Lung (tissue), 12 donors: ENCODE measurements around the gene PRKAA1. TPM values are rescaled to one million over a fixed set of nuclear protein-coding genes. Genes with fewer than 3 reads are reported as not detected.
"Not testable (repeated sequence)": the region's sequence is repeated elsewhere in the genome, so short reads cannot be mapped to it uniquely, and the experiment has no call there.

Source experiments
- ATAC-seq: fragments of 200-7000 bp; cut with Tn5 transposase; one replicate; pipeline ENCODE4 v1.9.1; 2020; ENCODE audit warnings: moderate number of reproducible peaks; ENCODE audit not compliant: insufficient read depth, low FRiP score
- DNase-seq, 3 donors: peaks; one replicate each; pipeline ENCODE4 v3.0.0-alpha.2; 2013 to 2017
- H3K27ac ChIP-seq, 2 donors: one replicate each; pipeline ENCODE4 v1.5.1; 2013; ENCODE audit warnings: mild to moderate bottlenecking in 2 of 2, moderate library complexity in 2 of 2, control low read depth in 1 of 2, inconsistent platforms in 1 of 2, low read depth in 1 of 2, low read length in 1 of 2
- H3K27me3 ChIP-seq, 3 donors: one replicate each; pipeline ENCODE4 v1.5.1; 2013; ENCODE audit warnings: low read length in 2 of 3; ENCODE audit not compliant: control insufficient read depth in 3 of 3, insufficient read depth in 3 of 3
- H3K36me3 ChIP-seq, 4 donors: one replicate each; pipeline ENCODE4 v1.5.1; 2013; ENCODE audit warnings: low read length in 4 of 4, mild to moderate bottlenecking in 1 of 4, moderate library complexity in 1 of 4; ENCODE audit not compliant: control insufficient read depth in 4 of 4, insufficient read depth in 4 of 4
- H3K4me1 ChIP-seq, 5 donors: one replicate each; pipeline ENCODE4 v1.5.1; 2013; ENCODE audit warnings: low read length in 5 of 5, mild to moderate bottlenecking in 2 of 5, moderate library complexity in 1 of 5; ENCODE audit not compliant: control insufficient read depth in 5 of 5, insufficient read depth in 5 of 5
- H3K4me3 ChIP-seq: one replicate; pipeline ENCODE4 v1.5.1; 2013; ENCODE audit warnings: mild to moderate bottlenecking, control low read depth, moderate library complexity
- H3K9ac ChIP-seq, 2 donors: one replicate each; pipeline ENCODE4 v1.5.1; 2013; ENCODE audit warnings: low read length in 2 of 2, control low read depth in 1 of 2; ENCODE audit not compliant: insufficient read depth in 1 of 2
- H3K9me3 ChIP-seq, 4 donors: one replicate each; pipeline ENCODE4 v1.5.1; 2013; ENCODE audit warnings: low read length in 3 of 4, mild to moderate bottlenecking in 1 of 4, moderate library complexity in 1 of 4; ENCODE audit not compliant: control insufficient read depth in 4 of 4, insufficient read depth in 3 of 4
- CTCF ChIP-seq: IDR thresholded peaks from 2 replicates; pipeline ENCODE4 v1.5.1; 2012; ENCODE audit warnings: mild to moderate bottlenecking; ENCODE audit errors: control extremely low read depth, extremely low read depth
- WGBS, 2 donors: extraction: QIAGEN DNeasy Blood & Tissue Kit; methylation state at CpG; one replicate each; pipeline ENCODE4 v1.1.7; 2013; 5-methylcytosine and 5-hydroxymethylcytosine counted together
- polyA plus RNA-seq, 2 donors: library from polyadenylated mRNA; stranded (reverse); fragments of 200-250 nt; gene quantifications; one replicate each; pipeline ENCODE4 v1.2.1, GENCODE V29; 2013
- total RNA-seq, 2 donors: library from RNA; depleted of rRNA in 1 of 2; stranded (reverse); fragments of >200 nt in 1 of 2; gene quantifications; one replicate each; pipeline ENCODE4 v1.2.1, GENCODE V29; 2014 to 2021
- donor health status: control.
- donor health status: control.
- donor health status: Bipolar disorder and iron deficiency.
- donor health status: healthy.
- donor health status: DM: yes; HTN: yes; CAD: no.

Gene PRKAA1
- total and polyA plus RNA-seq, 4 donors = 24.5 to 113 (median 56.6) TPM

GRCh38 chr5:40796487-40796889, 1.7 kb downstream of the PRKAA1 start:
- 8 to 12% methylated on average over 3 of the region's 3 CpGs for WGBS, 2 donors
- Histone ChIP-seq H3K36me3 (peaks cover 0 to 4% (median 0%) of the 10 kb centered on the region in 4 donors), H3K4me3 (no peak overlapping the region), H3K27me3 (no peaks in the 10 kb centered on the region), H3K9ac (no peak overlapping the region), H3K9me3 (peaks cover 0 to 2% (median 0%) of the 10 kb centered on the region in 4 donors), H3K27ac (no peak overlapping the region), H3K4me1 (peaks cover 0 to 20% (median 3%) of the 10 kb centered on the region in 5 donors)
- ATAC-seq = no peak
- peak in 2 of 3 donors; percentile 30 to 35 for DNase-seq
- no peak for TF ChIP-seq CTCF

- not testable (repeated sequence) for DNase-seq, H3K9me3 ChIP-seq, H3K27me3 ChIP-seq, ATAC-seq, H3K9ac ChIP-seq, H3K36me3 ChIP-seq, H3K27ac ChIP-seq, H3K4me3 ChIP-seq
- peaks cover 0 to 22% (median 3%) of the 10 kb centered on the region in 5 donors for H3K4me1 ChIP-seq
- 90 to 94% methylated on average over 3 of the region's 3 CpGs for WGBS, 2 donors
Measured at GRCh38 chr5:40794877-40795276, 3.3 kb downstream of the PRKAA1 start.

GRCh38 chr5:40794340-40794739, 3.8 kb downstream of the PRKAA1 start:
- H3K27ac ChIP-seq, ATAC-seq, H3K4me3 ChIP-seq, H3K36me3 ChIP-seq, H3K27me3 ChIP-seq, H3K9ac ChIP-seq, H3K9me3 ChIP-seq, DNase-seq: not testable (repeated sequence)
- peaks cover 0 to 22% (median 3%) of the 10 kb centered on the region in 5 donors for H3K4me1 ChIP-seq

GRCh38 chr5:40792691-40793090, 5.5 kb downstream of the PRKAA1 start:
- H3K36me3 ChIP-seq, DNase-seq, H3K27me3 ChIP-seq, H3K9me3 ChIP-seq, H3K27ac ChIP-seq, H3K4me3 ChIP-seq, ATAC-seq, H3K9ac ChIP-seq: not testable (repeated sequence)
- H3K4me1 ChIP-seq = peaks cover 0 to 22% (median 3%) of the 10 kb centered on the region in 5 donors
- WGBS, 2 donors = 92 to 94% methylated on average over 10 of the region's 10 CpGs

DNA sequence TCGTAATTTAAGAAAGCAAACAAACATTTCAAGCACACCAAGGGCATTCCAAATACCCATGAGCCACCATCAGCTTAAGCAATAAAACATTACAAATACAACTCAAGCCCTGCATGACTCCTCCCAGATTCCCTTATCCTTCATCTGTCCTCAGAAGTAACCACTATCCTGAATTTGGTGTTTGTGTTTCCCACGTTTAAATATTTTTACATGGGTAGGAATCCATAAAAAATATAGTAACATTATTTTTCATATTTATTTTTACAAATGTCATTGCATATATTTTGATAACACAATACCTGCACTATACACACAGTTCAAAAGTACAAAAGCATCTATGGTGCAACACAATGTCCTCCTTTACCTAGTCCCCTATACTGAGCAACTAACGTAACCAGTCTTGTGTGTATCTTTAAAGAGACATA, 6.4 kb downstream of the PRKAA1 start:
- 53 to 56% methylated on average over 3 of the region's 3 CpGs for WGBS, 2 donors
- TF ChIP-seq CTCF = no peak
- H3K27me3 ChIP-seq = no peaks in the 10 kb centered on the region
- peak in 1 of 3 donors; percentile 18 for DNase-seq
- peaks cover 0 to 22% (median 3%) of the 10 kb centered on the region in 5 donors for H3K4me1 ChIP-seq
- H3K36me3 ChIP-seq = peaks cover 0 to 7% (median under 1%) of the 10 kb centered on the region in 4 donors
- peaks cover 0 to 3% (median 0%) of the 10 kb centered on the region in 4 donors for H3K9me3 ChIP-seq
- no peak for ATAC-seq
- no peak overlapping the region for H3K4me3 ChIP-seq
- peak overlapping the region in 1 of 2 donors; percentile 33 for H3K27ac ChIP-seq
- no peak overlapping the region for H3K9ac ChIP-seq
